Measurements from ENCODE around the gene KIR2DL3. TPM values are rescaled to one million over a fixed set of nuclear protein-coding genes. Genes with fewer than 3 reads are reported as not detected.
"Not testable (repeated sequence)": the region's sequence is repeated elsewhere in the genome, so short reads cannot be mapped to it uniquely, and the experiment has no call there.

The KIR2DL3 gene
- polyA plus RNA-seq (ENCODE audit: insufficient read depth in 1 of 5, insufficient read length in 5 of 5, low replicate concordance in 1 of 5), result under 1 TPM in 4 of 5 donors, not detected in 1; 0.16 to 0.35 (median 0.18) TPM
- long read RNA-seq, donor 1, result 0 reads
- long read RNA-seq, donor 2, result 0 reads
- long read RNA-seq, donor 3, result 0 reads
- long read RNA-seq, donor 4, result 0 reads
- long read RNA-seq, donor 5, result 0 reads
- long read RNA-seq, donor 6, result 0 reads
- long read RNA-seq, donor 7, result 0 reads
- long read RNA-seq, donor 8, result 0 reads

DNA sequence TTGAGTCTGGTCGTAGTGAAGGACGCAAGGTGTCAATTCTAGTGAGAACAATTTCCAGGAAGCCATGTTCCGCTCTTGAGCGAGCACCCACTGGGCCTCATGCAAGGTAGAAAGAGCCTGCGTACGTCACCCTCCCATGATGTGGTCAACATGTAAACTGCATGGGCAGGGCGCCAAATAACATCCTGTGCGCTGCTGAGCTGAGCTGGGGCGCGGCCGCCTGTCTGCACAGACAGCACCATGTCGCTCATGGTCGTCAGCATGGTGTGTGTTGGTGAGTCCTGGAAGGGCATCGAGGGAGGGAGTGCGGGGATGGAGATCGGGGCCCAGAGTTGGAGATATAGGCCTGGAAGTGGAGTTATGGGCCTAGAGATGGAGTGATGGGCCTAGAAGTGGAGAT, at the start of gene KIR2DL3:
TSS of gene KIR2DL3 (plus strand) at position 208 of the 400 bp plus-strand sequence. CDS start at position 241, 33 bp downstream.
- DNase-seq, result not testable (repeated sequence)

DNA sequence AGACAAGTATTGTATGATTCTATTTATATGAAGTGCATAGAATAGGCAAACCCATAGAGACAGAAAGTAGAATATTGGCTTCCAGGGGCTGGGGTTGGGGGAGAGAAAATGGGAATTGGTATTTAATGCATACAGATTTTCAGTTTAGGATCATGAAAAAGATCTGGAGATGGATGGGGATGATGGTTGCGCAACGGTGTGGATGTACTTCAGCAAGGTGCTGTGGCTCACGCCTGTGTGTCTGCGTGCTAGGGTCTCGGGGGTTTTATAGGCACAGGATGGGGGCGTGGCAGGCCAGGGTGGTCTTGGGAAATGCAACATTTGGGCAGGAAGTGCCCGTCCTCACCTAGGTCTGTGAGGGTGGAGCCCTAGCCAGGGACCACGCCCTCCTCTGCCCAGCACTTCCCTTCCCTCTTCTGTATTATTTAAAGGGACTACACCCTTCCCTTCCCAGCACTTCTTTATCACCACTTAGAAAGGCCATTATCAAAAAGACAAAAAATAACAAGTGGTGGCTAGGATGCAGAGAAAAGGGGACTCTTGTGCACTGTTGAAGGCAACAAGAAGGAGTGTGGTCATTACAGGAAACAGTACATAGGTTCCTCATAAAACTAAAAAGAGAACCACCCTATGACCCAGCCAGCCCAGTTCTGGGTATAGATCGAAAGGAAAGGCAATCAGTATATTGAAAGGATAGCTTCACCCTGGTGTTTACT, 46.6 kb upstream of the KIR2DL3 start:
- no peak for DNase-seq

DNA sequence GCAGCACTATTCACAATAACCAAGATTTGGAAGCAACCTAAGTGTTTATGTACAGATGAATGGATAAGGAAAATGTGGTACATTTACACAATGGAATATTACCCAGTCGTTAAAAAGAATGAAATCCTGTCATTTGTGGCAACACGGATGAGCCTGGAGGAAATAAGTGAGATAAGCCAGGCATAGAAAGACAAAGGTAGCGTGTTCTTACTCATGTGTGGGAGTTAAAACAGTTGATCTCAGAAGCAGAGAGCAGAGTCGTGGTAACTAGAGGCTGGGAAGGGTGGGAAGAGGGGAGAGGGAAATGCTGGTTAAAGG, 46.1 kb upstream of the KIR2DL3 start:
- no peak for DNase-seq

DNA sequence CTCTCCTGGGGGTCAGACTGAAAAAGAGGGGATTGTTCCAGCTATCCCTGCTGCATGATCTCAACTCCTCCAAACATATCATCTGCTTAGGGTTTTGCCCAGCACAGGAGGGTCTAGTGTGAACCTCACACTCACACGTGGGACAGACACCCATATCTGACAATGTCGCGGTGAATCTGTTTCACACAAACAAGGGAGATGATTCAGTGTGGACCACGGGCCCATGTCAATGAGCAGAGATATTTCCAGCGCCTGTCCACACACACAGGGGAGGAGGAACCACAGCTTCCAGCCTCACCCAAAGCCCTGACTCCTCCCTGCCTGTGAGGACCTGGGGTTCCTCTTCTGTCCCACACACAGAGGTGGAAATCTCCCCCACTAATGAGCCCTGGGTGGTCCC, 43.7 kb upstream of the KIR2DL3 start:
- no peak for DNase-seq

DNA sequence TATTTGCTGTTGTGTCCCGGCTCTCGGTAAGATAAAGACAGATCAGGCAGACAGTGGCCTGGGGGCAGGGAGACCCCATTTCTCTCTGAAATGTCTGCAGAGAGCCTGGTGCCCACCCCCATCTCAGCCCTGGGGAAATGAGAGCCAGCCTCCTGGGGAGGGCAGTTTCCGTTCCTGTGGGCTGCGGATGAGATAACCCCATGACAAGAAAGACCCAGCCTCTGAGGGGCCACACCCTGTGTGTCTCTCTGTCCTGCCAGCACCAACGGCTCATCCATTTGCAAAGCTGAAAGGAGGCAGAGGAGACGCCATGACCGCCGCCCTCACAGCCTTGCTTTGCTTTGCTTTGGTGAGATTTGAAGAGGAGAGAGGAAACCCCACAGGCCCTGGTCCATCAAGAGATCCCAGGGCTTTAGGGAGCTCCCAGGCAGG, 42.2 kb upstream of the KIR2DL3 start:
- no peak for DNase-seq

DNA sequence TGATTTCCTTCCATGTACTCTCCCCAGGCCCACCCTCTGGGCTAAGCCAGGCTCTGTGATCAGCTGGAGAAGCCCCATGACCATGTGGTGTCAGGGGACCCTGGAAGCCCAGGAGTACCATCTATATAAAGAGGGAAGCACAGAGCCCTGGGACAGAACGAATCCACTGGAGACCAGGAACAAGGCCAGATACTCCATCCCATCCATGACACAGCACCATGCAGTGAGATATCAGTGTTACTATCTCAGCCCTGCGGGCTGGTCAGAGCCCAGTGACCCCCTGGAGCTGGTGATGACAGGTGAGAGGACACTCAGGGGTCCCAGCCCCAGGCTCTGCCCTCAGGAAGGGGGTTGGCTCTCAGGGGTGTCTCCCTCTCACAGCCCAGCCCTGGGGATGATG, 41.5 kb upstream of the KIR2DL3 start:
- no peak for DNase-seq

DNA sequence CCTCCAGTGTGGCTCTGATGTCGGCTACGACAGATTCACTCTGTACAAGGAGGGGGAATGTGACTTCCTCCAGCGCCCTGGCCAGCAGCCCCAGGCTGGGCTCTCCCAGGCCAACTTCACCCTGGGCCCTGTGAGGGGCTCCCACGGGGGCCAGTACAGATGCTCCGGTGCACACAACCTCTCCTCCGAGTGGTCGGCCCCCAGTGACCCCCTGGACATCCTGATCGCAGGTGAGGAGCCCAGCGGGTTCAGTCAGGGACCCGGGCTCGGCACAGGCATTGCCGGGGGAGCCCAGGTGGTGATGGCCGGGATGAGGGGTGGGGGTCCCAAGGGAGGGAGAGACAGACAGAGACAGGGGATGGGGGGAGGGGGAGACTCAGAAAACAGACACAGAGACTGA, 40.6 kb upstream of the KIR2DL3 start:
- DNase-seq, result not testable (repeated sequence)

DNA sequence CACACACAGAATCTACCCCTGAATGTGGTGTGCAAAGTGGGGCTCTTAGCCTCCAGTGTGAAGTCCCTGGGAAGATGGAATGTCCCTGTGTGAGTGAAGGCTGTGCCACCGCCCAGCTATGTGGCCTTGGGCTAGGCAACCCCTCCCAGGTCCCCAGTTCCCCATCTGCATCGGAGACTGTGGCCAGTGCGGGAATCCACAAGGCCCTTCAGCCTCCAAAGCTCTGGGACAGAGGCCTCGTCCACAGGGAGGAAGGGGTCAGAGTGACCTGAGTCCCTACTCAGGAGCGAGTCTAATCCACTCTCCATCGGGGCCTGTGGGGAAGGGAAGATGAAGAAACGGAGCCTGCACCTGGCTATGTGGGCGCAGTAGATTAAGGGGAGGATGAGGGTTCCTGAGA, 33.4 kb upstream of the KIR2DL3 start:
- no peak for DNase-seq

DNA sequence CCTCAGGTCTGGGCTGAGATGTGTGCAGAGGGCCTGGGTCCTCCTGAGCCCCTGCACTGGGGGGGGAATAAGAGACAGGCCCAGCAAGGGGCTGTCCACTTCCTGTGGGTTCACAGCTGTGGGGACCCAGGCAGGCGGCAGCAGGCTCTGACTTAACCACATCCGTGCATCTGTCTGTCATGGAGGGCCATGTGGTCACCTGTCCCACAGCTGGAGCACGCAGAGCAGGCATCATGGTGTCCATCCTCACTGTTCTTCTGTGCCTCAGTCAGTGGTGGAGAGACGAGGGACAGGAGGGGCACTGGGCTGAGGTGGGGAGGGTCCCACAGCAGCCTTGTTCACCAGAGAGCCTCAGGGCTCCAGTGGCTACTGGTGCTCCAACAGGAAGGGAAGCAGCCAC, 30.4 kb upstream of the KIR2DL3 start:
- DNase-seq, result no peak

DNA sequence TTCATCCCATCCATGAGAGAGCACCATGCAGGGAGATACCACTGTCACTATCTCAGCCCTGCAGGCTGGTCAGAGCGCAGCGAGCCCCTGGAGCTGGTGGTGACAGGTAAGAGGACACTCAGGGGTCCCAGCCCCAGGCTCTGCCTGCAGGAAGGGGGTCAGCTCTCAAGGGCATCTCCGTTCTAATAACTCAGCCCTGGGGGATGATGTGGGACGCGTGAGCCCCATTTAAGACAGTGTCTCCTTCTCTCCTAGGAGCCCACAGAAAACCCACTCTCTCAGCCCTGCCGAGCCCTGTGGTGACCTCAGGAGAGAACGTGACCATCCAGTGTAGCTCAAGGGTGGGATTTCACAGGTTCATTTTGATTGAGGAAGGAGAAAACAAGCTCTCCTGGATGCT, 29.5 kb upstream of the KIR2DL3 start:
- no peak for DNase-seq

DNA sequence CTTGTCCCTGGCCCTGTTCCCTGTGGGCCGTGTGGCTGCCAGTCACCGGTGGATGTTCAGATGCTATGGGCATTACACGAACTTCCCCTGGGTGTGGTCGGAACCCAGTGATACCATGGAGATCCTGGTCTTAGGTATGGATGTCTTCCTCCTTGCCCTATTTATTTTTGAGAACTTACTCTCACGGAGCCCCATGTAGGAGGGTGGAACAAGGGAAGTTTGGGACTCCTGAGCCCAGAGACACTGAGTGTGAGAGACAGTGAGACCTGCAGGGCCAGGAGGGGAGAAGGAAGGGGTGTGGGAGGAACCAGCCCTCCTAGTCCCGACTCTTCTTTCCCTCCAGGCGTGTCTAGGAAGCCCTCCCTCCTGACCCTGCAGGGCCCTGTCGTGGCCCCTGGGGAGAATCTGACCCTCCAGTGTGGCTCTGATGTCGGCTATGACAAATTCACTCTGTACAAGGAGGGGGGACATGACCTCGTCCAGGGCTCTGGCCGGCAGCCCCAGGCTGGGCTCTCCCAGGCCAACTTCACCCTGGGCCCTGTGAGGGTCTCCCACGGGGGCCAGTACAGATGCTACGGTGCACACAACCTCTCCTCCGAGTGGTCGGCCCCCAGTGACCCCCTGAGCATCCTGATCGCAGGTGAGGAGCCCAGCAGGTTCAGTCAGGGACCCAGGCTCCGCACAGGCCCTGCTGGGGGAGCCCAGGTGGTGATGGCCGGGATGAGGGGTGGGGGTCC, 28.9 kb upstream of the KIR2DL3 start:
- no peak for DNase-seq

DNA sequence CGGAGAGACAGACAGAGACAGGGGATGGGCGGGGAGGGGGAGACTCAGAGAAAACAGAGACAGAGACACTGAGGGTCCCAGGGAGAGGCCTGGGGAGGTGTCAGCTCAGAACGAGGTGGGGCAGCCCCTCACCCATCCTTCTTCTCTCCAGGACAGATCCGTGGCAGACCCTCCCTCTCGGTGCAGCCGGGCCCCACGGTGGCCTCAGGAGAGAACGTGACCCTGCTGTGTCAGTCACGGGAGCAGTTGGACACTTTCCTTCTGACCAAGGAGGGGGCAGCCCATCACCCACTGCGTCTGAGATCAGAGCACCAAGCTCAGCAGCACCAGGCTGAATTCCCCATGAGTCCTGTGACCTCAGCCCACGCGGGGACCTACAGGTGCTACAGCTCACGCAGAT, 28.4 kb upstream of the KIR2DL3 start:
- not testable (repeated sequence) for DNase-seq

DNA sequence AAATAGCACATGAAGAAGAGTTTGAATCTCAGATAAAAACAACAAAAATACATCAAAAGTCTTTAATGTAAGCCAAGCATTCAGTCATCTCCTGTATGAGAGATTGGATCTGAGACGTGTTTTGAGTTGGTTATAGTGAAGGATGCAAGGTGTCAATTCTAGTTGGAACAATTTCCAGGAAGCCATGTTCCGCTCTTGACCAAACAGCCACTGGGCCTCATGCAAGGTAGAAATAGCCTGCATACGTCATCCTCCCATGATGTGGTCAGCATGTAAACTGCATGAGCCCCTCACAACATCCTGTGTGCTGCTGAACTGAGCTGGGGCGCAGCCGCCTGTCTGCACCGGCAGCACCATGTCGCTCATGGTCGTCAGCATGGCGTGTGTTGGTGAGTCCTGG, 14.2 kb upstream of the KIR2DL3 start, which contains the start of gene KIR3DL3:
TSS of gene KIR3DL3 (plus strand) at position 301 of the 400 bp plus-strand sequence. CDS start at position 356, 55 bp downstream.
- DNase-seq, result no peak

DNA sequence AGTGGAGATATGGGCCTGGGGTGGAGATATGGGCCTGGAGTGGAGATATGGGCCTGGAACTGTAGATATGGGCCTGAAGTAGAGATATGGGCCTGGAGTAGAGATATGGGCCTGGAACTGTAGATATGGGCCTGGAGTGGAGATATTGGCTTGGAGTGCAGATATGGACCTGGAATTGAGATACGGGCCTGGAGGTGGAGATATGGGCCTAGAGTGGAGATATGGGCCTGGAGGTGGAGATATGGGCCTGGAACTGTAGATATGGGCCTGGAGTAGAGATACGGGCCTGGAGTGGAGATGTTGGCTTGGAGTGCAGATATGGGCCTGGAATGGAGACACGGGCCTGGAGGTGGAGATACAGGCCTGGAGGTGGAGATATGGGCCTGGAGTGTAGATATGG, 13.7 kb upstream of the KIR2DL3 start:
- DNase-seq, result no peak

DNA sequence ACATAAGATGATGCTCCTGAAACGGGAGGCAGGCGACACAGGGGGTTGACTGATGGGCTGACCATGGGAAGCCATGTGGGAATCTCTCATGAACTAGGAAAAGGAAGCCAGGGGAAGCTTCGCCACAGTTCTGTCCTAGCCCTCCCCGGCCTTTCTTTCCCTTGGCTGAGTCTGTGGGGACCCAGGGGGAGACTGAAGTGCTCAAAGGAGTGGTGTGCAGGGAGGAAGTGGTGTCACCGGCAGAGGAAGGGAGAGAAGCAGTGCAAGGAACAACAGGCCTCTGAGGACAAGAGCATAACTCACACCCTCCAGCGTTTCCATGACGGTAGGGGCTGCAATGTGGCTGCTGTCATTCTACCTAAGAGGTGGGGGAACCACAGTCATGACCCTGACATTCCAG, 13.0 kb upstream of the KIR2DL3 start:
- no peak for DNase-seq

DNA sequence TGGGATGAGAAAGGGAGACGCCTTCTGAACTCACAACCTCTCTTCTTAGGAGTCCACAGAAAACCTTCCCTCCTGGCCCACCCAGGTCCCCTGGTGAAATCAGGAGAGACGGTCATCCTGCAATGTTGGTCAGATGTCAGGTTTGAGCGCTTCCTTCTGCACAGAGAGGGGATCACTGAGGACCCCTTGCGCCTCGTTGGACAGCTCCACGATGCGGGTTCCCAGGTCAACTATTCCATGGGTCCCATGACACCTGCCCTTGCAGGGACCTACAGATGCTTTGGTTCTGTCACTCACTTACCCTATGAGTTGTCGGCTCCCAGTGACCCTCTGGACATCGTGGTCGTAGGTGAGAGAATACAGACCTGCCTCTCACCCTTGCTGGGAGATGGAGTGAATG, 10.8 kb upstream of the KIR2DL3 start:
- DNase-seq, result no peak

DNA sequence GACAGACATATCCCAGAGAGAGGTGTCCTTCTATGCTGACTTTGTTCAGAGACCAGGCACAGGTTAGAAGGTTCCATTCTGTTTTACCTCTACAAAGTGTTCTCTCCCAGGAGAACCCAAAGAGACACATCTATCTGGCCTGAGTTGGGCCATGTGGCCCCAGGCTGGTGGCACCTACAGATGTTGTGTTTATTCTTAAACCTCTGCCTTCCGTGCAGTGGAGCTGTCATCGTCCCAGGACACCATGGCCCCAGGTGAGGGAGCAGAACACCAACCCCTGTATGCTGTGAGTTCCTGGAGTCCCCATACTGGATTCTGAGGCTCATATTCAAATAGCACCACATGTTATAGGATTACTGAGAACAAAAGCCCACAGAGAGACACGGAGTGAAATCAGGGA, 10.1 kb upstream of the KIR2DL3 start:
- no peak for DNase-seq

DNA sequence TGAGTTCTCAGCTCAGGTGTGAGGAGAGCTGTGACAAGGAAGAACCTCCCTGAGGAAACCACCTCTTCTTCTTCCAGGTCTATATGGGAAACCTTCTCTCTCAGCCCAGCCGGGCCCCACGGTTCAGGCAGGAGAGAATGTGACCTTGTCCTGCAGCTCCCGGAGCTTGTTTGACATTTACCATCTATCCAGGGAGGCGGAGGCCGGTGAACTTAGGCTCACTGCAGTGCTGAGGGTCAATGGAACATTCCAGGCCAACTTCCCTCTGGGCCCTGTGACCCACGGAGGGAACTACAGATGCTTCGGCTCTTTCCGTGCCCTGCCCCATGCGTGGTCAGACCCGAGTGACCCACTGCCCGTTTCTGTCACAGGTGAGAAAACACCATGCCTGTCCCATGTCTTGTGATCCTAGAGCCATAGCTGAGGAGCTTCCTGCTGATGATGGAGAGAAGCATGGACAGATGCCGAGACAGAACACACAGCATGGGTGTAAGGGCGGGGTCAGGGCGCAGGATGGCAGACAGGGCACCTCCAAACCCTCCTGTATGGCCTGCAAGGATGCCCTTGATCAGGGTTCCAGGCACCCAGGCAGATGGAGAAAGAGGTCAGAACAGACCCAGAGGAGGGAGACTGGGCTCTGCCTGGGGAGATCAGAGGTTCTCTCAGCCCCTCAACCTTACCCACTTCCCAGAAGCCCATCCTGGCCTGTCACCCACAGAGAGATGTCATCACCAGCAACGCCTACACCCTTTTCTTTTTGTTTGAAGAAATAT, 8.7 kb upstream of the KIR2DL3 start:
- no peak for DNase-seq

DNA sequence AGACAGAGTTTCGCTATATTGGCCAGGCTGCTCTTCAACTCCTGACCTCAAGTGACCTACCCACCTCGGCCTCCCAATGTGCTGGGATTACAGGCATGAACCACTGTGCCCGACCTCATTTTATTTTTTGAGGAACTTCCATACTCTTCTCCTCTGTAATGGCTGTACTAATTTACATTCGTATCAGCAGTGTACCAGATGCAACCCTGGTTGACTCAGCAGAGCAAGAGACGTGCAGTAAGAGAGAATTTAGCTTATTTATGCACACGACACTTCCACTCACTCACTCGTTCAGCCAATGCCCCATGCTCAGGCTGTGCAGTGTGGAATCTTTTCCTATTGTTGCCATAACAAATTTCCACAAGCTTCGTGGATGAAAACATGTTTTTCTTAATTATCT, 7.1 kb upstream of the KIR2DL3 start:
- DNase-seq, result no peak

DNA sequence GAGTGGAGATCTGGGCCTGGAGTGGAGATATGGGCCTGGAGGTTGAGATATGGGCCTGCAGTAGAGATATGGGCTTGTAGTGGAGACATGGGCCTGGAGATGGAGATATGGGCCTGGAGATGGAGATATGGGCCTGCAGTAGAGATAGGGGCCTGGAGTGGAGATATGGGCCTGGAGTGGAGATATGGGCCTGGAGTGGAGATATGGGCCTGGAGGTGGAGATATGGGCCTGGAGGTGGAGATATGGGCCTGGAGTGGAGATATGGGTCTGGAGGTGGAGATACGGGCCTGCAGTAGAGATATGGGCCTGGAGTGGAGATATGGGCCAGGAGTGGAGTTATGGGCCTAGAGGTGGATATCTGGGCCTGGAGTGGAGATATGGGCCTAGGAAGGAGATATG, 402 bp downstream of the KIR2DL3 start:
- DNase-seq, result no peak

DNA sequence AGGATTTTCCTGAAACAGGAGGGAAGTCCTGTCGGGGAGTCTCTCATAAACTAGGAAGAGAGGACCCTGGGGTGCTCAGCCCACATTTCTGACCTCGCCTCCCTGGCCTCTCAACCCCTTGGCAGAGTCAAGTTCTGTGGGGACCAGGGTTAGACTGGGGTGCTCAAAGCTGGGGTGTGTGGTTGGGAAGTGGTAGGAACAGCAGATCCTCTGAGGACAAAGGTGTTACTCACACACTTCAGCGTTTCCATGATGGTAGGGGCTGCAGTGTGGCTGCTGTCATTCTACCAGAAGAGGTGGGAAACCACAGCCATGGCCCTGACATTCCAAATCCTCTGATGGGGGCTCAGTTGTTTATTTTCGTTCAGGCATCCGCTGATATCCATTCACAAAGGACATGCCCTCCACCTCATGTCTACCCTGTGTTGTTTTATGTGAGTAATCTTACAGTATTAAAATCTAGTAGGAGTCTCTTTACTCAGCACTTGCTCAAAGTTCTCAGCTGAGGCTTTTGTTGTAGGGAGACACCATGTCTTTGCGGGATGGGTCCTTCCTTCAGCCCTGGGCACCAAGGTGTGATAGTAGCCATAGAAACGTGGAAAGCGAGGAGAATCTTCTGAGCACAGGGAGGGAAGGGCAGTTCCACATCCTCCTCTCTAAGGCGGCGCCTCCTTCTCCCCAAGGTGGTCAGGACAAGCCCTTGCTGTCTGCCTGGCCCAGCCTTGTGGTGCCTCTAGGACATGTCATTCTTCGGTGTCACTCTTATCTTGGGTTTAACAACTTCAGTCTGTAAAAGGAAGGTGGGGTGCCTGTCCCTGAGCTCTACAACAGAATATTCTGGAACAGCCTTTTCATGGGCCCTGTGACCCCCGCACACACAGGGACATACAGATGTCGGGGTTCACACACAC, 1.5 kb downstream of the KIR2DL3 start:
- no peak for DNase-seq
